Hepatocyte (in vitro differentiated cells): ENCODE results near the gene TOGARAM2.

ENCODE experiments used
- EZH2 ChIP-seq: fragments of 200-600 bp; sonication (generic); IDR thresholded peaks from 2 replicates; pipeline ENCODE4 v1.6.1; 2016; ENCODE audit warnings: antibody characterized with exemption, mild to moderate bottlenecking, borderline replicate concordance
- EZH2phosphoT487 ChIP-seq: fragments of 200-600 bp; sonication (generic); IDR thresholded peaks from one replicate; pipeline ENCODE4 v1.6.1; 2018; ENCODE audit warnings: antibody characterized with exemption, mild to moderate bottlenecking, low read depth, moderate library complexity; ENCODE audit not compliant: unreplicated experiment, severe bottlenecking
- TF ChIP-seq, protein P1 (sequence below): fragments of 200-600 bp; sonication (generic); IDR thresholded peaks from 2 replicates; pipeline ENCODE4 v1.5.1; 2016; ENCODE audit warnings: antibody characterized with exemption, mild to moderate bottlenecking; ENCODE audit not compliant: poor library complexity

DNA sequence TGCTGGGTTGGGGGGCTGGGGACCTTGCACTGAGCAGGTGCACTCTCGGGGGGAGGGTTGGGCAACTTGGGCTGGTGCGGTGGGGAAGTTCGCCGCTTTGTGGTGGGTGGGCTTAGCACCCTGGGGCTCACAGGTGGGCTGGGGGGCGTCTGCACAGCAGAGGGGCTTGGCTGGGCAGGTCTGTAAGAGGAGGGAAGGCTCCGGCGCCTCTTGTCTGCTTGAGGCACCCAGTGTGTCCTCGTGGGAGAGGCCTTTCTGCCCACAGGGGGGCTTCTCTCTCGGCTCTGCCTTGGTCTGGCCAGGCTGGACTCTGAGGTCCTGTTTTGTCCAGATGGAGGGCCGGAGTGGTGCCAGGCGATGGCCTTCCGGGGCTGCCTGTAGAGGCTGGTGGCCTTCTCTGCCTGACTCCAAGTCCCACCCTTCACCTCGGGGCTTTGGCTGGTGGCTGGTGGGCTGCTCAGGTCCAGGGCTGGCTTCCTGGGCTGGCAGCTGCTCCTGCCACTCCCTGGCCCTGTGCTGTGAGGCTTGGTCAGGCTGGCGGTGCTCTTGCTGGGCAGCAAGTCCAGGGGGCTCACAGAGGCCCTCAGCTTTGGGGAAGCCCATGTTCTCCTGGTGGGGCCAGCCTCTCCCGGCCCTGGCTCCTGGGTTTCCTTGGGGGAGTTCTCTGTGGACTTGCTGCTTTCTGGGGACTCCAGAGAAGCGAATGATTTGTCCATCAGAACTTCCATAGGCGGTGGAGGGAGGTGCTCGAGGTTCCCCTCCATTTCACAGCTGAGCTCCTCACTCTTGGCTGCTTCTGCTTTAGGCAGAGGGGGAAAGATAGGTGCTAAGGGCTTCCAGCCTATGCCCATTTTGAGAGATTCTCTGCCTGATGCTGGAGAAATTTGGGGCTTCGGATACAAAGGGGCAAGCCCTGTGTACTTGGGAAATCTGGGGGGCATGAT is 90.2 kb downstream of the TOGARAM2 start:
- TF ChIP-seq, protein P1, sequence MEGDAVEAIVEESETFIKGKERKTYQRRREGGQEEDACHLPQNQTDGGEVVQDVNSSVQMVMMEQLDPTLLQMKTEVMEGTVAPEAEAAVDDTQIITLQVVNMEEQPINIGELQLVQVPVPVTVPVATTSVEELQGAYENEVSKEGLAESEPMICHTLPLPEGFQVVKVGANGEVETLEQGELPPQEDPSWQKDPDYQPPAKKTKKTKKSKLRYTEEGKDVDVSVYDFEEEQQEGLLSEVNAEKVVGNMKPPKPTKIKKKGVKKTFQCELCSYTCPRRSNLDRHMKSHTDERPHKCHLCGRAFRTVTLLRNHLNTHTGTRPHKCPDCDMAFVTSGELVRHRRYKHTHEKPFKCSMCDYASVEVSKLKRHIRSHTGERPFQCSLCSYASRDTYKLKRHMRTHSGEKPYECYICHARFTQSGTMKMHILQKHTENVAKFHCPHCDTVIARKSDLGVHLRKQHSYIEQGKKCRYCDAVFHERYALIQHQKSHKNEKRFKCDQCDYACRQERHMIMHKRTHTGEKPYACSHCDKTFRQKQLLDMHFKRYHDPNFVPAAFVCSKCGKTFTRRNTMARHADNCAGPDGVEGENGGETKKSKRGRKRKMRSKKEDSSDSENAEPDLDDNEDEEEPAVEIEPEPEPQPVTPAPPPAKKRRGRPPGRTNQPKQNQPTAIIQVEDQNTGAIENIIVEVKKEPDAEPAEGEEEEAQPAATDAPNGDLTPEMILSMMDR: no peak
- TF ChIP-seq EZH2phosphoT487 (no peak), EZH2 (no peak)
